AG09309 (cell line): ENCODE measurements around the gene POLN.
A peak's percentile ranks its signal among the peaks of the same experiment; 100 is the strongest.
"Not testable (repeated sequence)": the region's sequence is repeated elsewhere in the genome, so short reads cannot be mapped to it uniquely, and the experiment has no call there.

Experiments used
- DNase-seq: peaks from one replicate; pipeline ENCODE4 v3.0.0-alpha.2; 2010; ENCODE audit warnings: low read depth
- H3K4me3 ChIP-seq: 2 replicates; pipeline ENCODE4 v1.5.1; 2011; ENCODE audit warnings: mild to moderate bottlenecking, low read depth, low read length, moderate library complexity; ENCODE audit not compliant: control insufficient read depth
- TF ChIP-seq, protein P1 (sequence below): IDR thresholded peaks from 2 replicates; pipeline ENCODE4 v1.5.1; 2011; ENCODE audit warnings: mild to moderate bottlenecking, low read depth, low read length, inconsistent platforms; ENCODE audit not compliant: insufficient read depth, control insufficient read depth; ENCODE audit errors: missing control alignments

POLN gene

GRCh38 chr4:2217726-2218125 is 24.2 kb downstream of the POLN start:
- TF ChIP-seq, protein P1, sequence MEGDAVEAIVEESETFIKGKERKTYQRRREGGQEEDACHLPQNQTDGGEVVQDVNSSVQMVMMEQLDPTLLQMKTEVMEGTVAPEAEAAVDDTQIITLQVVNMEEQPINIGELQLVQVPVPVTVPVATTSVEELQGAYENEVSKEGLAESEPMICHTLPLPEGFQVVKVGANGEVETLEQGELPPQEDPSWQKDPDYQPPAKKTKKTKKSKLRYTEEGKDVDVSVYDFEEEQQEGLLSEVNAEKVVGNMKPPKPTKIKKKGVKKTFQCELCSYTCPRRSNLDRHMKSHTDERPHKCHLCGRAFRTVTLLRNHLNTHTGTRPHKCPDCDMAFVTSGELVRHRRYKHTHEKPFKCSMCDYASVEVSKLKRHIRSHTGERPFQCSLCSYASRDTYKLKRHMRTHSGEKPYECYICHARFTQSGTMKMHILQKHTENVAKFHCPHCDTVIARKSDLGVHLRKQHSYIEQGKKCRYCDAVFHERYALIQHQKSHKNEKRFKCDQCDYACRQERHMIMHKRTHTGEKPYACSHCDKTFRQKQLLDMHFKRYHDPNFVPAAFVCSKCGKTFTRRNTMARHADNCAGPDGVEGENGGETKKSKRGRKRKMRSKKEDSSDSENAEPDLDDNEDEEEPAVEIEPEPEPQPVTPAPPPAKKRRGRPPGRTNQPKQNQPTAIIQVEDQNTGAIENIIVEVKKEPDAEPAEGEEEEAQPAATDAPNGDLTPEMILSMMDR, result no peak
- no peak for DNase-seq
- H3K4me3 ChIP-seq, result no peak overlapping the region

GRCh38 chr4:2212831-2213230 is 29.1 kb downstream of the POLN start:
- no peak overlapping the region for H3K4me3 ChIP-seq

DNA sequence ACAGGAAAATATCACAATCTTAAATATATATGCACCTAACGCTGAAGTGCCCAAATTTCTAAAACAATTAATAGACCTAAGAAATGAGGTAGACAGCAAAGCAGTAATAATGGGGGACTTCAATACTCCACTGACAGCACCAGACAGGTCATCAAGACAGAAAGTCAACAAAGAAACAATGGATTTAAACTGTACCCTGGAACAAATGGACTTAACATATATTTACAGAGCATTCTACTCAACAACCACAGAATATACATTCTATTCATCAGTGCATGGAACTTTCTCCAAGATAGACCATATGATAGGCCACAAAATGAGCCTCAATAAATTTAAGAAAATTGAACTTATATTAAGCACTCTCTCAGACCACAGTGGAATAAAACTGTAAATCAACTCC is 39.1 kb downstream of the POLN start:
- DNase-seq, H3K4me3 ChIP-seq: not testable (repeated sequence)

More at GRCh38 chr4:2212831-2213230, 29.1 kb downstream of the POLN start:
- TF ChIP-seq, protein P1, result no peak
- no peak for DNase-seq

DNA sequence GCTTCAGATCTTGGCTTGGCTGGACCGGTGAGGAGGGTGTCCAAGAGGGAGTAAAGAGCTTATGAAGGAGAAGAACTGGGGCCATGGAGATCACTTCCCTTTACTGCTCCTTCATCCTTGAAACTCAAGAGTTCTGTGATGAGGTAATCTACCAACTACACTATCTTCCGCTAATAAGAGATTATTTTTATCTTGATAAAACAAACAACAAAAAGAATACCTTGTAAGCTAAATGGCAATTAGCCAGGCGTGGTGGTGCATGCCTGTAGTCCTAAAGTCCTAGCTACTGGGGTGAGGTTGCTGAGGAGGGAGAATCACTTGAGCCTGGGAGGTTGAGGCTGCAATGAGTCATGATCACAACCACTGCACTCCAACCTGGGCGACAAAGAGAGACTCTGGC is 47.4 kb downstream of the POLN start:
- TF ChIP-seq, protein P1, result no peak
- no peak for DNase-seq
- H3K4me3 ChIP-seq, result no peak overlapping the region

GRCh38 chr4:2193326-2193725 is 48.6 kb downstream of the POLN start:
- no peak overlapping the region for H3K4me3 ChIP-seq
- no peak for DNase-seq
- TF ChIP-seq, protein P1, result no peak

DNA sequence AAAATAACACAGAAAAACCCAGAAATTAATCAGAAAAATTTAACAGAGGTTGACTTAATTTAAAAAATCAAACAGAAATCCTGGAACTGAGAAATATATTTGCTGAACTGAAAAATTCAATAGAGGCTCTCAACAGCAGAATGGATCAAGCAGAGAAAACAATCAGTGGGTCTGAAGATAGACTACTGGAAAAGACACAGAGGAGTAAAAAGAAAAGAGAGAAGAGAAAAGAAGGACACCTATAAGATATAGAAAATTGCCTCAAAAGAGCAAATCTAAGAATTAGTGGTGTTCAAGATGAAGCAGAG is 55.1 kb downstream of the POLN start:
- DNase-seq, result no peak
- no peak overlapping the region for H3K4me3 ChIP-seq
- TF ChIP-seq, protein P1, result no peak

DNA sequence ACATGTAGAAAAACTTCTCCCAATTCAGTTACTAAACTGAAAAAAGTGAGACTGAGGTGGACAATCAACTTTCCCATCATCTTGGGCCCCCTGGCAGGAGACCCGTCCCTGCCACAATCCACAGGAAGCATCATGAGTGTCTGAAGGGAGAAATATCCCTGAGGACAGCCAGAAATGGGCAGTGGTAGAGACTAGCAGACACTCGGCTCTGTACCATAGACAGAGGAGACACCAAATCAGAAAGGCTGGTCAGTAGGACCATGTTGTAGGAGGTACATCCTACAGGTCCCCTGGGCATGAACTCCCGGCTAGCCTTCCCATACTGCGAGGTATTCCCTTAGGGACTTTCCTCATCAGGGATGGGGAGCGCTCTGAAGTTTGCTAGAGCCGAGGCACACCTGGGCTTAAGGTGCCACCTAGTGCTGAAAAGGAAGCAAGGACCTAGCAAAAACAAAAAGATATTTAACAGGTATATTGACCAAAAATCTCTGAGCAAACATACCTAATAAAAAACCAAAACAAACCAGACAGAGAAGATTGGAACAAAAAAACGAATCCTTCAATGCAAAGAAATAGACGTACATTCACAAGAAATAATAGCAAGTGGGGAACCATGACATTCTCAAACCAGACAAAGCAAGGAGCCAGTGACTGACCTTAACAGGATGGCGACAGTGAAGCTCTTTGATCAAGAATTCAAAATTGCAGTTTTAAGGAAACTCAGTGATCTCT is 55.6 kb downstream of the POLN start:
- TF ChIP-seq, protein P1, result peak; percentile 36
- no peak overlapping the region for H3K4me3 ChIP-seq
- DNase-seq, result no peak
